Measurements from ENCODE around the gene ELFN1.

The ELFN1 gene

GRCh38 chr7:1749351-1749863 lies 79.3 kb downstream of the ELFN1 start:
- Histone ChIP-seq H3K36me3 (ENCODE audit: insufficient read depth, low read length) (no peaks in the 10 kb centered on the region), H3K9ac (ENCODE audit: low read depth, low read length) (no peak overlapping the region), H3K4me1 (ENCODE audit: insufficient read depth, low read length) (peaks cover 5% of the 10 kb centered on the region; the same call in 1 of the 2 replicates), H3K9me3 (ENCODE audit: control insufficient read depth, insufficient read depth, low read length) (no peaks in the 10 kb centered on the region)

- no peak overlapping the region for H3K9ac ChIP-seq (ENCODE audit: low read depth, low read length)
- H3K36me3 ChIP-seq (ENCODE audit: insufficient read depth, low read length) = no peaks in the 10 kb centered on the region
- H3K9me3 ChIP-seq (ENCODE audit: control insufficient read depth, insufficient read depth, low read length) = no peaks in the 10 kb centered on the region
- H3K4me1 ChIP-seq (ENCODE audit: insufficient read depth, low read length) = peaks cover 5% of the 10 kb centered on the region; the same call in 1 of the 2 replicates
Measured at GRCh38 chr7:1749864-1750466, 79.9 kb downstream of the ELFN1 start.

- peaks cover 8% of the 10 kb centered on the region for H3K4me1 ChIP-seq (ENCODE audit: insufficient read depth, low read length)
- H3K9ac ChIP-seq (ENCODE audit: low read depth, low read length) = no peak overlapping the region
- no peaks in the 10 kb centered on the region for H3K9me3 ChIP-seq (ENCODE audit: control insufficient read depth, insufficient read depth, low read length)
- no peaks in the 10 kb centered on the region for H3K36me3 ChIP-seq (ENCODE audit: insufficient read depth, low read length)
Measured at GRCh38 chr7:1750541-1751021, 80.5 kb downstream of the ELFN1 start.

GRCh38 chr7:1752111-1752510 lies 82.0 kb downstream of the ELFN1 start:
- peaks cover 15% of the 10 kb centered on the region for H3K4me1 ChIP-seq (ENCODE audit: insufficient read depth, low read length)
- H3K36me3 ChIP-seq (ENCODE audit: insufficient read depth, low read length) = no peaks in the 10 kb centered on the region
- no peaks in the 10 kb centered on the region for H3K9me3 ChIP-seq (ENCODE audit: control insufficient read depth, insufficient read depth, low read length)
- H3K9ac ChIP-seq (ENCODE audit: low read depth, low read length) = no peak overlapping the region

- H3K36me3 ChIP-seq (ENCODE audit: insufficient read depth, low read length) = no peaks in the 10 kb centered on the region
- H3K9ac ChIP-seq (ENCODE audit: low read depth, low read length) = no peak overlapping the region
- peaks cover 15% of the 10 kb centered on the region for H3K4me1 ChIP-seq (ENCODE audit: insufficient read depth, low read length)
- H3K9me3 ChIP-seq (ENCODE audit: control insufficient read depth, insufficient read depth, low read length) = no peaks in the 10 kb centered on the region
Measured at GRCh38 chr7:1752771-1753563, 82.9 kb downstream of the ELFN1 start.

GRCh38 chr7:1753564-1753867 lies 83.4 kb downstream of the ELFN1 start:
- H3K9me3 ChIP-seq (ENCODE audit: control insufficient read depth, insufficient read depth, low read length) = no peaks in the 10 kb centered on the region
- H3K36me3 ChIP-seq (ENCODE audit: insufficient read depth, low read length) = no peaks in the 10 kb centered on the region
- peaks cover 13% of the 10 kb centered on the region for H3K4me1 ChIP-seq (ENCODE audit: insufficient read depth, low read length)
- H3K9ac ChIP-seq (ENCODE audit: low read depth, low read length) = no peak overlapping the region

GRCh38 chr7:1754345-1754908 lies 84.3 kb downstream of the ELFN1 start:
- Histone ChIP-seq H3K9me3 (ENCODE audit: control insufficient read depth, insufficient read depth, low read length) (no peaks in the 10 kb centered on the region), H3K4me1 (ENCODE audit: insufficient read depth, low read length) (peaks cover 10% of the 10 kb centered on the region), H3K9ac (ENCODE audit: low read depth, low read length) (no peak overlapping the region), H3K36me3 (ENCODE audit: insufficient read depth, low read length) (no peaks in the 10 kb centered on the region)

- H3K9me3 ChIP-seq (ENCODE audit: control insufficient read depth, insufficient read depth, low read length) = no peaks in the 10 kb centered on the region
- H3K4me1 ChIP-seq (ENCODE audit: insufficient read depth, low read length) = peaks cover 10% of the 10 kb centered on the region
- no peak overlapping the region for H3K9ac ChIP-seq (ENCODE audit: low read depth, low read length)
- no peaks in the 10 kb centered on the region for H3K36me3 ChIP-seq (ENCODE audit: insufficient read depth, low read length)
Measured at GRCh38 chr7:1755783-1756625, 85.9 kb downstream of the ELFN1 start.

GRCh38 chr7:1757601-1758000 lies 87.5 kb downstream of the ELFN1 start:
- H3K4me1 ChIP-seq (ENCODE audit: insufficient read depth, low read length) = peaks cover 10% of the 10 kb centered on the region
- no peaks in the 10 kb centered on the region for H3K9me3 ChIP-seq (ENCODE audit: control insufficient read depth, insufficient read depth, low read length)
- H3K9ac ChIP-seq (ENCODE audit: low read depth, low read length) = no peak overlapping the region
- H3K36me3 ChIP-seq (ENCODE audit: insufficient read depth, low read length) = no peaks in the 10 kb centered on the region

GRCh38 chr7:1758028-1758858 lies 88.2 kb downstream of the ELFN1 start:
- H3K4me1 ChIP-seq (ENCODE audit: insufficient read depth, low read length) = peaks cover 10% of the 10 kb centered on the region
- H3K36me3 ChIP-seq (ENCODE audit: insufficient read depth, low read length) = no peaks in the 10 kb centered on the region
- no peak overlapping the region for H3K9ac ChIP-seq (ENCODE audit: low read depth, low read length)
- 0 out of 2 replicates have a peak, but pooled peaks cover under 1% of the 10 kb centered on the region for H3K9me3 ChIP-seq (ENCODE audit: control insufficient read depth, insufficient read depth, low read length)

GRCh38 chr7:1758859-1759521 lies 88.9 kb downstream of the ELFN1 start:
- Histone ChIP-seq H3K36me3 (ENCODE audit: insufficient read depth, low read length) (no peaks in the 10 kb centered on the region), H3K9me3 (ENCODE audit: control insufficient read depth, insufficient read depth, low read length) (0 out of 2 replicates have a peak, but pooled peaks cover 2% of the 10 kb centered on the region), H3K4me1 (ENCODE audit: insufficient read depth, low read length) (peaks cover 10% of the 10 kb centered on the region), H3K9ac (ENCODE audit: low read depth, low read length) (no peak overlapping the region)

- H3K9ac ChIP-seq (ENCODE audit: low read depth, low read length) = no peak overlapping the region
- H3K4me1 ChIP-seq (ENCODE audit: insufficient read depth, low read length) = peaks cover 2% of the 10 kb centered on the region
- no peaks in the 10 kb centered on the region for H3K36me3 ChIP-seq (ENCODE audit: insufficient read depth, low read length)
- peaks cover 2% of the 10 kb centered on the region; the same call in 1 of the 2 replicates for H3K9me3 ChIP-seq (ENCODE audit: control insufficient read depth, insufficient read depth, low read length)
Measured at GRCh38 chr7:1761097-1761496, 91.0 kb downstream of the ELFN1 start.

GRCh38 chr7:1761774-1762173 lies 91.7 kb downstream of the ELFN1 start:
- Histone ChIP-seq H3K36me3 (ENCODE audit: insufficient read depth, low read length) (no peaks in the 10 kb centered on the region), H3K9me3 (ENCODE audit: control insufficient read depth, insufficient read depth, low read length) (peaks cover 2% of the 10 kb centered on the region; the same call in 1 of the 2 replicates), H3K4me1 (ENCODE audit: insufficient read depth, low read length) (no peaks in the 10 kb centered on the region; the same call in none of the 2 replicates), H3K9ac (ENCODE audit: low read depth, low read length) (no peak overlapping the region)
